Endothelial cell (in vitro differentiated cells): ENCODE measurements around the gene TRIM41. TPM values are rescaled to one million over a fixed set of nuclear protein-coding genes. Genes with fewer than 3 reads are reported as not detected.
A peak's percentile ranks its signal among the peaks of the same experiment; 100 is the strongest.
"Not testable (repeated sequence)": the region's sequence is repeated elsewhere in the genome, so short reads cannot be mapped to it uniquely, and the experiment has no call there.

Experiments
- DNase-seq: peaks from one replicate; pipeline ENCODE4 v3.0.0; 2021; ENCODE audit warnings: low spot score
- H3K27ac Mint-ChIP-seq: one replicate; pipeline ENCODE4 v1.8.0; 2021; ENCODE audit warnings: mixed read lengths, inconsistent platforms; ENCODE audit not compliant: unreplicated experiment
- H3K27me3 Mint-ChIP-seq: one replicate; pipeline ENCODE4 v1.8.0; 2021; ENCODE audit warnings: mild to moderate bottlenecking, moderate library complexity, mixed read lengths, inconsistent platforms; ENCODE audit not compliant: unreplicated experiment
- H3K36me3 Mint-ChIP-seq: one replicate; pipeline ENCODE4 v1.8.0; 2021; ENCODE audit warnings: mild to moderate bottlenecking, low read depth, mixed read lengths, inconsistent platforms; ENCODE audit not compliant: unreplicated experiment
- H3K4me1 Mint-ChIP-seq: one replicate; pipeline ENCODE4 v1.8.0; 2021; ENCODE audit warnings: mild to moderate bottlenecking, mixed read lengths, inconsistent platforms; ENCODE audit not compliant: unreplicated experiment
- H3K4me3 Mint-ChIP-seq: one replicate; pipeline ENCODE4 v1.8.0; 2021; ENCODE audit warnings: mild to moderate bottlenecking, mixed read lengths, inconsistent platforms; ENCODE audit not compliant: unreplicated experiment
- H3K9me3 Mint-ChIP-seq: one replicate; pipeline ENCODE4 v1.8.0; 2021; ENCODE audit warnings: mixed read lengths, inconsistent platforms; ENCODE audit not compliant: unreplicated experiment
- CTCF ChIP-seq: fragments of 200-600 bp; sonication (generic); IDR thresholded peaks from one replicate; pipeline ENCODE4 v1.5.0; 2021; ENCODE audit warnings: antibody characterized with exemption; ENCODE audit not compliant: unreplicated experiment
- long read RNA-seq: library from polyadenylated mRNA; unstranded; transcript quantifications from one replicate; pipeline ENCODE4 v2.0.0, GENCODE V29; 2020; ENCODE audit not compliant: unreplicated experiment
- total RNA-seq: library from RNA; stranded (reverse); fragmentation: NEBNext Ultra II Directional; extraction: Animal tissue kit (Norgen Biotek cat#: 25700); gene quantifications from one replicate; pipeline ENCODE4 v1.2.1, GENCODE V29; 2021; ENCODE audit not compliant: unreplicated experiment

Gene TRIM41
- total RNA-seq = 21.8 TPM
- long read RNA-seq = 0 reads

- Mint-ChIP-seq H3K4me1 (peaks cover 21% of the 10 kb centered on the region), H3K27ac (peak within 1 kb of the TSS; percentile 99), H3K9me3 (no peaks in the 10 kb centered on the region), H3K4me3 (peak within 1 kb of the TSS; percentile 98), H3K27me3 (peaks cover 30% of the 10 kb centered on the region), H3K36me3 (peaks cover 9% of the 10 kb centered on the region)
- peak; percentile 97 for DNase-seq
- no peak for TF ChIP-seq CTCF
Measured at GRCh38 chr5:181223058-181223728, at the start of gene TRIM41. TRIM41 (plus strand) TSS chr5:181223281; CDS start chr5:181224000, 719 bp downstream.

GRCh38 chr5:181173420-181174342 lies 49.4 kb upstream of the TRIM41 start:
- TF ChIP-seq CTCF = no peak
- no peak for DNase-seq
- H3K36me3 Mint-ChIP-seq = peaks cover 4% of the 10 kb centered on the region
- peaks cover 30% of the 10 kb centered on the region for H3K4me1 Mint-ChIP-seq
- H3K27me3 Mint-ChIP-seq = peaks cover 28% of the 10 kb centered on the region
- H3K9me3 Mint-ChIP-seq = no peaks in the 10 kb centered on the region
- peak overlapping the region; percentile 62 for H3K27ac Mint-ChIP-seq
- peak overlapping the region; percentile 83 for H3K4me3 Mint-ChIP-seq

GRCh38 chr5:181176254-181176952 lies 46.7 kb upstream of the TRIM41 start:
- no peaks in the 10 kb centered on the region for H3K36me3 Mint-ChIP-seq
- no peak overlapping the region for H3K4me3 Mint-ChIP-seq
- DNase-seq = no peak
- H3K4me1 Mint-ChIP-seq = peaks cover 13% of the 10 kb centered on the region
- H3K9me3 Mint-ChIP-seq = no peaks in the 10 kb centered on the region
- no peak for TF ChIP-seq CTCF
- H3K27ac Mint-ChIP-seq = no peak overlapping the region
- peaks cover 12% of the 10 kb centered on the region for H3K27me3 Mint-ChIP-seq

GRCh38 chr5:181177559-181177958 lies 45.5 kb upstream of the TRIM41 start:
- peaks cover 12% of the 10 kb centered on the region for H3K4me1 Mint-ChIP-seq
- H3K4me3 Mint-ChIP-seq = not testable (repeated sequence)
- peaks cover 12% of the 10 kb centered on the region for H3K27me3 Mint-ChIP-seq

More at GRCh38 chr5:181177559-181177958, 45.5 kb upstream of the TRIM41 start:
- not testable (repeated sequence) for H3K36me3 Mint-ChIP-seq, DNase-seq, H3K27ac Mint-ChIP-seq, H3K9me3 Mint-ChIP-seq
